Measurements from ENCODE around the gene DVL2.

DVL2 gene

GRCh38 chr17:7280519-7281073, 46.3 kb upstream of the DVL2 start:
- CTCF ChIA-PET: interaction anchor here (0.8 to 6.5 kb wide), 10 partner anchors 12 to 68 kb away, joined by 3 to 65 read pairs (median 6); partner anchors contain the start of gene ACAP1

GRCh38 chr17:7279448-7279847, 45.1 kb upstream of the DVL2 start:
- peaks cover 0 to 2% (median 0%) of the 10 kb centered on the region in 5 experiments for H3K27me3 ChIP-seq (replicated peaks in 2 of 5; ENCODE audit: control insufficient read depth in 4 of 5, insufficient read depth in 5 of 5, low read length in 4 of 5)
- H3K4me3 ChIP-seq (ENCODE audit: control insufficient read depth in 1 of 7, extremely low read depth in 1 of 7, insufficient read depth in 4 of 7, low read depth in 2 of 7, low read length in 6 of 7): no peak overlapping the region
- H3K27ac ChIP-seq (ENCODE audit: insufficient read depth in 1 of 2, low read depth in 1 of 2, low read length in 2 of 2, poor library complexity in 1 of 2, severe bottlenecking in 2 of 2): no peak overlapping the region
- H3K36me3 ChIP-seq (ENCODE audit: control insufficient read depth in 4 of 4, insufficient read depth in 4 of 4, low read length in 3 of 4): peaks cover 0 to 2% (median 0%) of the 10 kb centered on the region in 4 experiments
- ChIA-PET POLR2A (no interaction called here), CTCF (interaction anchor here (0.6 to 6.5 kb wide), 6 partner anchors 13 to 75 kb away, joined by 4 to 65 read pairs (median 5); no protein-coding TSS in a partner anchor)
- peaks cover 0 to 35% (median 33%) of the 10 kb centered on the region in 4 experiments for H3K4me1 ChIP-seq (ENCODE audit: control extremely low read depth in 1 of 4, control insufficient read depth in 4 of 4, insufficient read depth in 4 of 4, low read length in 3 of 4)
- H3K9me3 ChIP-seq (ENCODE audit: control extremely low read depth in 1 of 5, control insufficient read depth in 4 of 5, insufficient read depth in 2 of 5, low read depth in 1 of 5, low read length in 4 of 5): no peaks in the 10 kb centered on the region
- WGBS (ENCODE audit: insufficient coverage): 98% methylated on average over 6 of the region's 8 CpGs
- DNase-seq: no peak

More at GRCh38 chr17:7280519-7281073, 46.3 kb upstream of the DVL2 start:
- H3K36me3 ChIP-seq (ENCODE audit: control insufficient read depth in 4 of 4, insufficient read depth in 4 of 4, low read length in 3 of 4): peaks cover 0 to 5% (median 0%) of the 10 kb centered on the region in 4 experiments
- peaks cover 0 to 35% (median 33%) of the 10 kb centered on the region in 4 experiments for H3K4me1 ChIP-seq (ENCODE audit: control extremely low read depth in 1 of 4, control insufficient read depth in 4 of 4, insufficient read depth in 4 of 4, low read length in 3 of 4)
- WGBS (ENCODE audit: insufficient coverage): under 1% methylated on average over 27 of the region's 29 CpGs
- POLR2A ChIA-PET: interaction anchor here (0.6 to 0.9 kb wide), 2 partner anchors 16 to 39 kb away, joined by 3 to 5 read pairs; no protein-coding TSS in a partner anchor
- H3K9me3 ChIP-seq (ENCODE audit: control extremely low read depth in 1 of 5, control insufficient read depth in 4 of 5, insufficient read depth in 2 of 5, low read depth in 1 of 5, low read length in 4 of 5): no peaks in the 10 kb centered on the region
- H3K4me3 ChIP-seq (ENCODE audit: control insufficient read depth in 1 of 7, extremely low read depth in 1 of 7, insufficient read depth in 4 of 7, low read depth in 2 of 7, low read length in 6 of 7): peak overlapping the region in 6 of 7 experiments; percentile 19 to 73 (median 62)
- H3K27me3 ChIP-seq (replicated peaks in 2 of 5; ENCODE audit: control insufficient read depth in 4 of 5, insufficient read depth in 5 of 5, low read length in 4 of 5): peaks cover 0 to 2% (median 0%) of the 10 kb centered on the region in 5 experiments
- no peak overlapping the region for H3K27ac ChIP-seq (ENCODE audit: insufficient read depth in 1 of 2, low read depth in 1 of 2, low read length in 2 of 2, poor library complexity in 1 of 2, severe bottlenecking in 2 of 2)
- peak; percentile 88 to 93 (median 93) for DNase-seq

GRCh38 chr17:7266784-7267183, 32.5 kb upstream of the DVL2 start:
- H3K27ac ChIP-seq (ENCODE audit: insufficient read depth in 1 of 2, low read depth in 1 of 2, low read length in 2 of 2, poor library complexity in 1 of 2, severe bottlenecking in 2 of 2): no peak overlapping the region
- ChIA-PET POLR2A (no interaction called here), CTCF (interaction anchor here (0.8 to 2.1 kb wide), 5 partner anchors 8 to 63 kb away, joined by 3 to 8 read pairs (median 3); no protein-coding TSS in a partner anchor)
- WGBS (ENCODE audit: insufficient coverage): no CpG with 5 or more reads among the region's 1 CpG
- no peaks in the 10 kb centered on the region for H3K36me3 ChIP-seq (ENCODE audit: control insufficient read depth in 4 of 4, insufficient read depth in 4 of 4, low read length in 3 of 4)
- no peak for DNase-seq
- H3K4me1 ChIP-seq (ENCODE audit: control extremely low read depth in 1 of 4, control insufficient read depth in 4 of 4, insufficient read depth in 4 of 4, low read length in 3 of 4): peaks cover 0 to 20% (median 18%) of the 10 kb centered on the region in 4 experiments
- H3K27me3 ChIP-seq (replicated peaks in 2 of 5; ENCODE audit: control insufficient read depth in 4 of 5, insufficient read depth in 5 of 5, low read length in 4 of 5): peaks cover 0 to 35% (median 16%) of the 10 kb centered on the region in 5 experiments
- no peaks in the 10 kb centered on the region for H3K9me3 ChIP-seq (ENCODE audit: control extremely low read depth in 1 of 5, control insufficient read depth in 4 of 5, insufficient read depth in 2 of 5, low read depth in 1 of 5, low read length in 4 of 5)
- no peak overlapping the region for H3K4me3 ChIP-seq (ENCODE audit: control insufficient read depth in 1 of 7, extremely low read depth in 1 of 7, insufficient read depth in 4 of 7, low read depth in 2 of 7, low read length in 6 of 7)

- 23% methylated on average over 2 of the region's 4 CpGs for WGBS (ENCODE audit: insufficient coverage)
- H3K4me1 ChIP-seq (ENCODE audit: control extremely low read depth in 1 of 4, control insufficient read depth in 4 of 4, insufficient read depth in 4 of 4, low read length in 3 of 4): peaks cover 0 to 37% (median 30%) of the 10 kb centered on the region in 4 experiments
- H3K4me3 ChIP-seq (ENCODE audit: control insufficient read depth in 1 of 7, extremely low read depth in 1 of 7, insufficient read depth in 4 of 7, low read depth in 2 of 7, low read length in 6 of 7): peak overlapping the region in 1 of 7 experiments; percentile 54
- POLR2A ChIA-PET: no interaction called here
- CTCF ChIA-PET: interaction anchor here (0.6 to 0.8 kb wide), 3 partner anchors 15 to 225 kb away, joined by 3 read pairs; no protein-coding TSS in a partner anchor
- no peak for DNase-seq
- peaks cover 0 to 45% (median 21%) of the 10 kb centered on the region in 5 experiments for H3K27me3 ChIP-seq (replicated peaks in 2 of 5; ENCODE audit: control insufficient read depth in 4 of 5, insufficient read depth in 5 of 5, low read length in 4 of 5)
- peaks cover 0 to 12% (median 11%) of the 10 kb centered on the region in 4 experiments for H3K36me3 ChIP-seq (ENCODE audit: control insufficient read depth in 4 of 4, insufficient read depth in 4 of 4, low read length in 3 of 4)
- no peaks in the 10 kb centered on the region for H3K9me3 ChIP-seq (ENCODE audit: control extremely low read depth in 1 of 5, control insufficient read depth in 4 of 5, insufficient read depth in 2 of 5, low read depth in 1 of 5, low read length in 4 of 5)
- H3K27ac ChIP-seq (ENCODE audit: insufficient read depth in 1 of 2, low read depth in 1 of 2, low read length in 2 of 2, poor library complexity in 1 of 2, severe bottlenecking in 2 of 2): no peak overlapping the region
Observed at GRCh38 chr17:7263801-7264078, 29.4 kb upstream of the DVL2 start.

- Histone ChIP-seq H3K27ac (ENCODE audit: insufficient read depth in 1 of 2, low read depth in 1 of 2, low read length in 2 of 2, poor library complexity in 1 of 2, severe bottlenecking in 2 of 2) (no peak overlapping the region), H3K4me1 (ENCODE audit: control extremely low read depth in 1 of 4, control insufficient read depth in 4 of 4, insufficient read depth in 4 of 4, low read length in 3 of 4) (peaks cover 0 to 37% (median 30%) of the 10 kb centered on the region in 4 experiments), H3K4me3 (ENCODE audit: control insufficient read depth in 1 of 7, extremely low read depth in 1 of 7, insufficient read depth in 4 of 7, low read depth in 2 of 7, low read length in 6 of 7) (peak overlapping the region in 3 of 7 experiments; percentile 43 to 54 (median 46)), H3K9me3 (ENCODE audit: control extremely low read depth in 1 of 5, control insufficient read depth in 4 of 5, insufficient read depth in 2 of 5, low read depth in 1 of 5, low read length in 4 of 5) (no peaks in the 10 kb centered on the region), H3K36me3 (ENCODE audit: control insufficient read depth in 4 of 4, insufficient read depth in 4 of 4, low read length in 3 of 4) (peaks cover 0 to 17% (median 14%) of the 10 kb centered on the region in 4 experiments), H3K27me3 (replicated peaks in 2 of 5; ENCODE audit: control insufficient read depth in 4 of 5, insufficient read depth in 5 of 5, low read length in 4 of 5) (peaks cover 0 to 45% (median 21%) of the 10 kb centered on the region in 5 experiments)
- ChIA-PET CTCF (interaction anchor here (0.6 to 0.8 kb wide), 3 partner anchors 14 to 224 kb away, joined by 3 read pairs; no protein-coding TSS in a partner anchor), POLR2A (no interaction called here)
- DNase-seq: peak in 1 of 3 donors; percentile 21
- WGBS (ENCODE audit: insufficient coverage): 0% methylated on average over 18 of the region's 26 CpGs
Observed at GRCh38 chr17:7262935-7263800, 28.9 kb upstream of the DVL2 start.

GRCh38 chr17:7262192-7262934, 28.0 kb upstream of the DVL2 start, which contains the start of gene CLDN7:
Gene CLDN7, minus strand, starts transcription at chr17:7262478. Its CDS starts 435 bp downstream, at chr17:7262043.
- Histone ChIP-seq H3K9me3 (ENCODE audit: control extremely low read depth in 1 of 5, control insufficient read depth in 4 of 5, insufficient read depth in 2 of 5, low read depth in 1 of 5, low read length in 4 of 5) (no peaks in the 10 kb centered on the region), H3K4me1 (ENCODE audit: control extremely low read depth in 1 of 4, control insufficient read depth in 4 of 4, insufficient read depth in 4 of 4, low read length in 3 of 4) (peaks cover 0 to 37% (median 30%) of the 10 kb centered on the region in 4 experiments), H3K27ac (ENCODE audit: insufficient read depth in 1 of 2, low read depth in 1 of 2, low read length in 2 of 2, poor library complexity in 1 of 2, severe bottlenecking in 2 of 2) (no peak within 1 kb of the TSS), H3K4me3 (ENCODE audit: control insufficient read depth in 1 of 7, extremely low read depth in 1 of 7, insufficient read depth in 4 of 7, low read depth in 2 of 7, low read length in 6 of 7) (peak within 1 kb of the TSS in 5 of 7 experiments; percentile 33 to 69 (median 62)), H3K36me3 (ENCODE audit: control insufficient read depth in 4 of 4, insufficient read depth in 4 of 4, low read length in 3 of 4) (peaks cover 0 to 21% (median 15%) of the 10 kb centered on the region in 4 experiments), H3K27me3 (replicated peaks in 2 of 5; ENCODE audit: control insufficient read depth in 4 of 5, insufficient read depth in 5 of 5, low read length in 4 of 5) (peaks cover 0 to 45% (median 21%) of the 10 kb centered on the region in 5 experiments)
- WGBS (ENCODE audit: insufficient coverage): 12% methylated on average over 59 of the region's 64 CpGs
- CTCF ChIA-PET: no interaction called here
- POLR2A ChIA-PET: no interaction called here
- DNase-seq: no peak

Data from common myeloid progenitor, CD34-positive (primary cell).